Inferior parietal cortex (tissue), 1 donor: Measurements from ENCODE around the gene ADAMTSL3.

Source experiments
- DNase-seq: peaks from one replicate; pipeline ENCODE4 v3.0.0-alpha.2; 2016; ENCODE audit errors: extremely low spot score

ADAMTSL3 gene

GRCh38 chr15:83654379-83655236 lies 685 bp downstream of the ADAMTSL3 start:
- DNase-seq: no peak

GRCh38 chr15:83655237-83655616 lies 1.3 kb downstream of the ADAMTSL3 start:
- DNase-seq: no peak

- no peak for DNase-seq
These were observed 2.3 kb downstream of the ADAMTSL3 start for GRCh38 chr15:83656192-83656591.

- DNase-seq: no peak
These were observed 3.1 kb downstream of the ADAMTSL3 start for GRCh38 chr15:83656943-83657528.

GRCh38 chr15:83657549-83657948 lies 3.6 kb downstream of the ADAMTSL3 start:
- DNase-seq: no peak

GRCh38 chr15:83658430-83659416 lies 4.8 kb downstream of the ADAMTSL3 start:
- no peak for DNase-seq

- no peak for DNase-seq
These were observed 5.5 kb downstream of the ADAMTSL3 start for GRCh38 chr15:83659417-83659812.

GRCh38 chr15:83665480-83665879 lies 11.6 kb downstream of the ADAMTSL3 start:
- DNase-seq: no peak

- no peak for DNase-seq
These were observed 16.8 kb downstream of the ADAMTSL3 start for GRCh38 chr15:83670672-83671229.

GRCh38 chr15:83671603-83672002 lies 17.7 kb downstream of the ADAMTSL3 start:
- no peak for DNase-seq

- no peak for DNase-seq
These were observed 19.5 kb downstream of the ADAMTSL3 start for GRCh38 chr15:83673385-83673784.

GRCh38 chr15:83682476-83683088 lies 28.7 kb downstream of the ADAMTSL3 start:
- no peak for DNase-seq

GRCh38 chr15:83685916-83686332 lies 32.0 kb downstream of the ADAMTSL3 start:
- DNase-seq: no peak

- DNase-seq: no peak
These were observed 34.3 kb downstream of the ADAMTSL3 start for GRCh38 chr15:83688201-83688600.

GRCh38 chr15:83690676-83691075 lies 36.8 kb downstream of the ADAMTSL3 start:
- no peak for DNase-seq

- no peak for DNase-seq
These were observed 39.0 kb downstream of the ADAMTSL3 start for GRCh38 chr15:83692746-83693581.

- no peak for DNase-seq
These were observed 40.1 kb downstream of the ADAMTSL3 start for GRCh38 chr15:83694015-83694414.

GRCh38 chr15:83694536-83694935 lies 40.6 kb downstream of the ADAMTSL3 start:
- no peak for DNase-seq

- DNase-seq: no peak
These were observed 41.3 kb downstream of the ADAMTSL3 start for GRCh38 chr15:83695246-83695645.

GRCh38 chr15:83695901-83696425 lies 42.0 kb downstream of the ADAMTSL3 start:
- no peak for DNase-seq
